GM12875 (cell line): ENCODE measurements around the gene TERC.

Source experiments
- H3K4me3 ChIP-seq: one replicate; pipeline ENCODE4 v1.5.1; 2011; ENCODE audit warnings: low read depth, low read length, control low read depth
- CTCF ChIP-seq: IDR thresholded peaks from 2 replicates; pipeline ENCODE4 v1.5.1; 2011; ENCODE audit warnings: low read depth, mild to moderate bottlenecking, control low read depth, inconsistent platforms, low read length, moderate library complexity, borderline replicate concordance; ENCODE audit not compliant: insufficient read depth

TERC gene

DNA sequence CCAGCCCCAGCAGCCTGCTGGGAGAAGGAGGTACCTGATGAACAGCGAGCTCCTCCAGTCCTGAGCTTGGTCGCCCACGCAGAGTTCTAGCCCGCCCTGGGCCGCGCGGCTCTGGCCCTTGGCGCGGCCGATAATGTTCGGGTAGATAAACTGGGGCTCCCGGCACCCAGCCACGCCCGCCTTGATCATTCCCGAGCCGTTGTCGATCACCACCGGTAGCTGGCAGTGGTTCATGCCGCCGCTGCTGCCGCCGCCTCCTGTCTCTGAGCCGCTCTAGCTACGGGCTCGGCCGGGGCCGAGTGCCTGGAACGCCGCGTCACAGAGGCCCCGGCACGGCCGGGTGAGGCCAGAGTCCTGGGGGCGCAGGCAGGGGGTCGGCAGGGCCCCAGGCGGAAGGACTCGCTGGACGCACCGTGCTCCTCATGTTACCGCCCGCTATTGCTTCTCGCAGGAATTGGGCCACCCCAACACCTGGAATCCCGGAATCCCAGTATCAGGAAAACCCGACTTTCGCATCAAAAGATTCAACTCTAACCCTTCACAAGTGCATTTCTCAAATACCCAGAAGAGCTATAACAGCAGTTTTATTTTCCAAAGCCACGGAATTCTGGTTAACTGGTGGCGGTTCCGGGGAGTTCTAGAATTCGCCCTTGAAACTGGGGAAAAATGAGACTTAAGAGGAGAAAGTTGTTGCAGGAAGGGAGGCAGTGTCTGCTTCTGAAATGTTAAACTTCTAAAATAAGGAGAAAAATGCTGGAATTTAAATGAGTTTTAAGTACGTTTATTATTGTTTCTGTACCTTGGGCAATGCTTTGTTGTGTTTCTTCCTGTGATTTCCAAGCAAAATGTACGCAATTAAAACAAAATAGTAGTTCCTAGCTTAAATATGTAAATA lies 4.7 kb upstream of the TERC start, which contains the start of gene ACTRT3:
ACTRT3 (minus strand) TSS at position 275 of the 895 bp plus-strand sequence; CDS start at position 234, 41 bp downstream.
- peak within 1 kb of the TSS; percentile 56 for H3K4me3 ChIP-seq
- 0 out of 2 replicates have a peak, but pooled peaks have one; percentile 6 for TF ChIP-seq CTCF

- TF ChIP-seq CTCF: no peak
- peak overlapping the region; percentile 91 for H3K4me3 ChIP-seq
These were observed 463 bp downstream of the TERC start for GRCh38 chr3:169764312-169764881.

DNA sequence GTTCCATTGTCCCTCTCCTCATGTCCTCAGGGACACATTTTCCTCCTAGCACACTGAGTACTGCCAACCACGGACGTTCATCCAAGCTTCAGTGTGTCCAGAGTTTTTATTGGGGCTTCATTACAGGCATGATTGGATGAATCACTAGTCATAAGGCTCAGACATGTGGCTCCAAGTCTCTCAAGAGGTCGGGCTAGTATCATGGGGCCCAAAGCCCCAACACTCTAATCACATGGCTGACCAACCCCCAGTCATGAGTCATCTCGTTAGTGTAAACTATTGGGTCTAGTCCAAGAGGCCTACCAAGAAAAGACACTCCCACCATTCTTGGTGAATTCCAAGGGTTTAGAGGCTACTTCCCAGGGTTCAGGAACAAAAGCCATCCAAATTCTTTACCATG lies 4.4 kb downstream of the TERC start:
- H3K4me3 ChIP-seq: no peak overlapping the region
- no peak for TF ChIP-seq CTCF

DNA sequence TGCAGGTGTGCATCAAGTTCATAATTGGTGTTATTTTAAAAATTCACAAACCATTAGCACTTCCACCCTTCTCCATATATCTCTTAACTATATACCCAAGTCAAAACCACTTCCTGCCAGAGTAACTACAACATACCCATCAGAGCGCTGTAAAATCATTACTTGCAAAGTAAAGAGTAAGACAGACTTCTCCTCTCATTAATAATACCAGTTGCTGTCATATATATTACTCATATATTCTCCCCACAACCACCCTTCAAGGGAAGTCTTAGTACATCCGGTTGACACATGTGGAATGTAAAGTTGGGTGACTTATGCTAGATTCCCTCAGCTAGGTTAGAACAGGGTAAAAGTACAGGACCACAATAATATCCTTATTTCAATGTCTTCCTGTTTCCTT lies 5.6 kb downstream of the TERC start:
- TF ChIP-seq CTCF: no peak
- H3K4me3 ChIP-seq: no peak overlapping the region

GRCh38 chr3:169758359-169758994 lies 6.4 kb downstream of the TERC start:
- TF ChIP-seq CTCF: no peak
- H3K4me3 ChIP-seq: no peak overlapping the region

- no peak for TF ChIP-seq CTCF
These were observed 9.4 kb downstream of the TERC start for GRCh38 chr3:169755488-169755887.

More at GRCh38 chr3:169755488-169755887, 9.4 kb downstream of the TERC start:
- no peak overlapping the region for H3K4me3 ChIP-seq
